K562 (cell line): Measurements from ENCODE around the gene ADAMTS6. TPM values are rescaled to one million over a fixed set of nuclear protein-coding genes. Genes with fewer than 3 reads are reported as not detected.

Experiments used
- ARID3B ChIP-seq: fragments of 250-450 bp; sonication (Bioruptor Pico); IDR thresholded peaks from 2 replicates; pipeline ENCODE4 v1.4.0; 2020; ENCODE audit warnings: borderline replicate concordance
- BHLHE40 ChIP-seq: IDR thresholded peaks from 2 replicates; pipeline ENCODE4 v1.6.1; 2011; ENCODE audit warnings: low read length, improper control_type of control experiment
- BRCA1 ChIP-seq, 2 experiments: fragments of 450-650 bp in 1 of 2; sonication (generic) in 1 of 2; formaldehyde crosslinking in 1 of 2; IDR thresholded peaks; 2 replicates each; pipeline versions ENCODE4 v1.5.0 to v1.6.1; 2017 to 2020; ENCODE audit warnings: mild to moderate bottlenecking in 1 of 2, missing genetic modification reagents in 1 of 2
- CGGBP1 ChIP-seq: fragments of 250-450 bp; sonication (Bioruptor Pico); IDR thresholded peaks from 2 replicates; pipeline ENCODE4 v1.9.0; 2021; ENCODE audit warnings: mild to moderate bottlenecking
- FOXK1 ChIP-seq: sonication (generic); formaldehyde crosslinking; IDR thresholded peaks from 2 replicates; pipeline ENCODE4 v1.8.0; 2022; ENCODE audit warnings: missing genetic modification reagents, mild to moderate bottlenecking, borderline replicate concordance
- HDAC2 ChIP-seq: fragments of 450-650 bp; IDR thresholded peaks from 2 replicates; pipeline ENCODE4 v1.6.1; 2016; ENCODE audit warnings: mild to moderate bottlenecking
- IRF1 ChIP-seq: sonication (generic); formaldehyde crosslinking; IDR thresholded peaks from 2 replicates; pipeline ENCODE4 v1.8.0; 2022; ENCODE audit warnings: missing genetic modification reagents, mild to moderate bottlenecking, borderline replicate concordance
- JUND ChIP-seq, 2 experiments: IDR thresholded peaks; 2 replicates in 1 of 2; 3 replicates in 1 of 2; pipeline ENCODE4 v1.6.1; 2011; ENCODE audit warnings: borderline replicate concordance in 2 of 2, low read depth in 2 of 2, low read length in 2 of 2, improper control_type of control experiment in 1 of 2, missing biosample characterization in 1 of 2, missing genetic modification characterization in 1 of 2, missing genetic modification reagents in 1 of 2
- PHB ChIP-seq: fragments of 250-450 bp; sonication (Bioruptor Pico); IDR thresholded peaks from 2 replicates; pipeline ENCODE4 v1.5.0; 2021
- PTRF ChIP-seq: fragments of 450-650 bp; IDR thresholded peaks from 2 replicates; pipeline ENCODE4 v1.6.1; 2016; ENCODE audit warnings: mild to moderate bottlenecking, missing genetic modification characterization, missing compliant biosample characterization
- PYGO2 ChIP-seq: fragments of 450-650 bp; IDR thresholded peaks from 2 replicates; pipeline ENCODE4 v1.6.1; 2016; ENCODE audit warnings: mild to moderate bottlenecking, missing genetic modification characterization, moderate library complexity, missing compliant biosample characterization
- RAD21 ChIP-seq, 2 experiments: fragments of 250-450 bp in 1 of 2; fragments of 450-650 bp in 1 of 2; sonication (Bioruptor Pico) in 1 of 2; formaldehyde crosslinking in 1 of 2; IDR thresholded peaks in 1 of 2; conservative IDR thresholded peaks in 1 of 2; 2 replicates each; pipeline versions ENCODE4 v1.4.0 to v1.8.0; 2020 to 2022; ENCODE audit warnings: mild to moderate bottlenecking in 2 of 2, moderate library complexity in 1 of 2
- THAP12 ChIP-seq: fragments of 250-450 bp; sonication (Bioruptor Pico); IDR thresholded peaks from 2 replicates; pipeline ENCODE4 v1.9.0; 2021; ENCODE audit warnings: mild to moderate bottlenecking, inconsistent platforms
- ZBED1 ChIP-seq: IDR thresholded peaks from 2 replicates; pipeline ENCODE4 v1.6.1; 2014
- ZSCAN32 ChIP-seq: fragments of 450-650 bp; formaldehyde crosslinking; IDR thresholded peaks from 2 replicates; pipeline ENCODE4 v1.4.0; 2020; ENCODE audit warnings: mild to moderate bottlenecking, moderate library complexity
- polyA plus RNA-seq, 8 experiments: library from polyadenylated mRNA; depleted of rRNA in 4 of 8; stranded (reverse) in 5 of 8; unstranded in 3 of 8; fragments of >200 nt; fragmentation: Nextera tagmentation in 2 of 8; fragmentation: Illumina TruSeq in 1 of 8; extraction: Ambion mirVana in 2 of 8; extraction: Trizol in 1 of 8; gene quantifications; 2 replicates each; pipeline versions ENCODE4 v1.2.1 to v1.2.3, GENCODE V29; 2011 to 2014; ENCODE audit warnings: inconsistent platforms in 1 of 8, missing spikeins in 1 of 8
- total RNA-seq, 7 experiments: library from RNA; depleted of rRNA in 6 of 7; stranded (reverse); fragments of >200 nt in 6 of 7; fragmentation: Illumina TruSeq in 2 of 7; extraction: Trizol in 2 of 7; gene quantifications; 2 replicates each; pipeline versions ENCODE4 v1.2.1 to v1.2.3, GENCODE V29; 2011 to 2021; ENCODE audit warnings: low replicate concordance in 1 of 7

The ADAMTS6 gene
- total and polyA plus RNA-seq, 9 of the 15 experiments (the other 6 are each of a cell fraction or from before 2014, with no cell fraction given) = 0.57 to 5.3 (median 1.5) TPM

- TF ChIP-seq ARID3B (no peak), HDAC2 (0 out of 2 replicates have a peak, but pooled peaks have one; percentile 51), FOXK1 (no peak), JUND (IDR thresholded peaks at IDR 0.05; ENCODE audit: borderline replicate concordance, low read depth, low read length) (no peak; the same call in 1 of the 2 replicates), JUND (tag; IDR thresholded peaks at IDR 0.05; ENCODE audit: borderline replicate concordance, low read depth, low read length) (no peak; the same call in 2 of the 3 replicates), PTRF (tag) (no peak), IRF1 (CRISPR knock-in tag) (no peak), BRCA1 (IDR thresholded peaks at IDR 0.05) (no peak), BRCA1 (CRISPR knock-in tag; IDR thresholded peaks at IDR 0.05) (no peak), THAP12 (CRISPR knock-in tag) (no peak), PYGO2 (tag) (no peak), ZSCAN32 (no peak), CGGBP1 (no peak), BHLHE40 (no peak), RAD21 (CRISPR knock-in tag; conservative IDR thresholded peaks at IDR 0.05 in 1 of 2, IDR thresholded peaks at IDR 0.05 in 1 of 2) (no peak), ZBED1 (no peak), PHB (CRISPR knock-in tag) (no peak)
Measured at GRCh38 chr5:65482736-65483545, 1.2 kb upstream of the ADAMTS6 start (continued).
